Measurements from ENCODE around the gene CTSZ.
"Not testable (repeated sequence)": the region's sequence is repeated elsewhere in the genome, so short reads cannot be mapped to it uniquely, and the experiment has no call there.

Gene CTSZ

DNA sequence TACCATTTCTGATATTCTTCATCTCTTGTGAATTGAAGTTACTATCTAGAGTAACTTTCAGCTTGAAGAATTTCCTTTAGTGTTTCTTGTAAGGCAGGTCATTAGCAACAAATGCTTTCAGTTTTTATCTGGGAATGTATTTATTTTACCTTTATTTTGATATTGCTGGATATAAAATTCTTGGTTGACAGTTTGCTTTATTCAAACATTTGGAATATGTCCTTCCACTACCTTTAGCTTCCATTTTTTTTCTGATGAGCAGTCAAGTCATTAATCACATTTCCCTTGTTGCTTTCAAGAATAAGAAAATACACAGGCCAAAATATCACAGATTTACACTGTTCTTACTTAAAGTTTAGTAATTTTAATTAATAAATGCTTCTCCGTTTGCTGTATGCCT lies 31.7 kb downstream of the CTSZ start:
- no peak for DNase-seq

DNA sequence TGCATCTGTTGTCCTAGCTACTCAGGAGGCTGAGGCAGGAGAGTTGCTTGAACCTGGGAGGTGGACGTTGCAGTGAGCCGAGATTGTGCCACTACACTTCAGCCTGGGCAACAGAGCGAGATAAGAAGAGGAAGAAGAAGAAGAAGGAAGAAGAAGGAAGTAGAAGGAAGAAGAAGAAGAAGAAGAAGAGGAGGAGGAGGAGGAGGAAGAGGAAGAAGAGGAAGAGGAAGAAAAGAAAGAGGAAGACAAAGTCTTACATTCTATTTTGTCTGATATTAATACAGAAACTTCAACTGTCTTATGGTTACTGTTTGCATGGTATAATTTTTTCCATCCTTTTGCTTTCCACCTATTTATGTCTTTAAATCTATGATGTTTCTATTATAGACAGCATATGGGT lies 33.2 kb downstream of the CTSZ start:
- no peak for DNase-seq

DNA sequence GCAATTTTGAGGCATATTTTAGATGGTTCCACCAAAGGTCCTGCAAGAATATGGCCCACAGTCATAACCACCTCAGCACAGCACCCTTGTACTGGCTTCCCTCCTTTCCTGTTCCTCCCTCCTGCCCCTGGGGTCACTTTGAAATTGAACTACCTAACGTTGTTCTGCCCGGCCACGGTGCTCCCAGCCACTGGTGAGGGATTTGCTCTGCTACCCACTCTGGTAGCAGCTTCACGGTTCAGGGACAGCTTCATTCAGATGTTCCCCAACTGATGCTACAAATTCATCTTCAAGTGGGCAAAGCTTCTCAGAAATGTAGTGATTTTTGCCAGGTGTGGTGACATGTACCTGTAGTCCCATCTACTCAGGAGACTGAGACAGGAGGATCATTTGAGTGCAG lies 33.9 kb downstream of the CTSZ start:
- no peak for DNase-seq

DNA sequence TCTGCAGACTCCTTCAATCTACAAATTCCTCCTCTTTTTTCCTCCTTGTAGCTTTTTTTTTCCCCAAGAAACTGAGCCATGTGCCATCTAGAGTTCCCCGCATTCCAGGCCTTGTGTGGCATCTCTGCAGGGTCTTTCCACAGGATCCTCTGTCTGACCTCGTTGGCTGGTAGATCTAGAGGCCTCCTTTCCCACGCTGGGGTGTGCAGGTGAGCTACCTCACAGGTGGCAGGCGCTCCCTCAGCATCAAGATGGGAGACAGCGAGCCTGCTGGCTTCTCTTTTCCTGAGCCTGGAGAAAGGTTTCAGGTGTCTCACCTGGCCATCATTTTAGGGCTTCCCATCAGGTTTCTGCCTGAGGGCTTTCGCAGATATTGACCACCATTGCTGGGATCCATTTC lies 35.6 kb downstream of the CTSZ start:
- no peak for DNase-seq

DNA sequence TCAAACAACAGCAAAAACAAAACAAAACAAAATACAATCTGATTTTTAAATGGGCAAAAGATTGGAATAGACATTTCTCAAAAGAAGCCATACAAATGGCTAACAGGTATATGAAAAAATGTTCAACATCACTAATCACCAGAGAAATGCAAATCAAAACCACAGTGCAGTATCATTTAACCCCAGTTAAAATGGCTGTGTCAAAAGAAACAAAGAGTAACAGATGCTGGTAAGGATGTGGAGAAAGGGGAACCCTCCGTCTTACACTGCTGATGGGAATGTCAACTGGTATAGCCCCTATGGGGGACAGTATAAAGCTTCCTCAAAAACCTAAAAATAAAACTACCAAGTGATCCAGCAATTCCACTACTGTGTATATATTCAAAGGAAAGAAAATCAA lies 36.9 kb downstream of the CTSZ start:
- DNase-seq, result no peak

DNA sequence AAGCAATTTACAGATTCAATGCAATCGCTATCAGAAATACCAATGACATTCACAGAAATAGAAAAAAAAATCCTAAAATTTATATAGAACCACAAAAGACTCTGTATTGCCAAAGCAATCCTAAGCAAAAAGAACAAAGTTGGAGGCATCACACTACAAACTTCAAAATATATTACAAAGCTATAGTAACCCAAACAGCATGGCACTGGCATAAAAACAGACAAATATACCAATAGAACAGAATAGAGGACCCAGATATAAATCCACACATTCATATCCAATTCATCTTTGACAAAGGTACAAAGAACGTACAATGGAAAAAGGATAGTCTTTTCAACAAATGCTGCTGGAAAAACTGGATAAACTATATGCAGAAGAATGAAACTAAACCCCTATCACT lies 37.6 kb downstream of the CTSZ start:
- no peak for DNase-seq

DNA sequence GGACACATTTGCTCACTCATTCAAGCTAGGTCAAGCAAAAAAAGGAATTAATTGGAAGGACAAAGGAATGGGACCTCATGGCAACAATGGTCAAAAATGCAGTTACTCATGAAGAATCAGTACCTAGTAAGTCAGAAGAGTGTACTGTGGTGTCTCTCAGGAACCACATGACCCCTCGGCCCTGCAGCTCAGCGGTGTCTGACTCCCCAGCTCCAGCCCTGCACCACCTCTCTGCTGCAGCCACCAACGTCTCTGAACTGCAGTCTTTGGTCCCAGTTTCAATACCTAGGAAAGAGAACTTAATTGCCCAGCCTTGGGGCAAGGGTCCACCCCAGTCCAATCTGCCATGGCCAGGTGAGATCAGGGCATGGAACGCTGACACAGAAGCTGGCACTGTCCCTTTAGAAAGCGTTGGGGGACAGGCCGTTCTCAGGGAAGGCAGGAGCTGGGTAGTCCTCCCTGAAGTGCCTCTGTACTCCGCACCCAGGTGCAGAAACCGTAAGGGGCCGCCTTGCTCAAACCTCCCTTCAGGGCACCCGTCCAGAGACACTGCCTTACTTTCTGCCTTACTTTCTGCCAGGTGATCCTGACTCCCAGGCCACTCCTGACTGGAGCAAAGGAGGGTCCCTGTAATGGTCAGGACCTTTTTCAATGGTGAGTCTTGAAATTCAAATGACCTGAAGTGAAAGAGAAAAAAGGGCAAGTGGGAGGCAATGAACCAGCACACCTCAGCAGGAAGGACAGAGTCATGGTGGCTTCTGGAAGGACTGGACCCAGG lies 39.2 kb downstream of the CTSZ start:
- no peak for DNase-seq

DNA sequence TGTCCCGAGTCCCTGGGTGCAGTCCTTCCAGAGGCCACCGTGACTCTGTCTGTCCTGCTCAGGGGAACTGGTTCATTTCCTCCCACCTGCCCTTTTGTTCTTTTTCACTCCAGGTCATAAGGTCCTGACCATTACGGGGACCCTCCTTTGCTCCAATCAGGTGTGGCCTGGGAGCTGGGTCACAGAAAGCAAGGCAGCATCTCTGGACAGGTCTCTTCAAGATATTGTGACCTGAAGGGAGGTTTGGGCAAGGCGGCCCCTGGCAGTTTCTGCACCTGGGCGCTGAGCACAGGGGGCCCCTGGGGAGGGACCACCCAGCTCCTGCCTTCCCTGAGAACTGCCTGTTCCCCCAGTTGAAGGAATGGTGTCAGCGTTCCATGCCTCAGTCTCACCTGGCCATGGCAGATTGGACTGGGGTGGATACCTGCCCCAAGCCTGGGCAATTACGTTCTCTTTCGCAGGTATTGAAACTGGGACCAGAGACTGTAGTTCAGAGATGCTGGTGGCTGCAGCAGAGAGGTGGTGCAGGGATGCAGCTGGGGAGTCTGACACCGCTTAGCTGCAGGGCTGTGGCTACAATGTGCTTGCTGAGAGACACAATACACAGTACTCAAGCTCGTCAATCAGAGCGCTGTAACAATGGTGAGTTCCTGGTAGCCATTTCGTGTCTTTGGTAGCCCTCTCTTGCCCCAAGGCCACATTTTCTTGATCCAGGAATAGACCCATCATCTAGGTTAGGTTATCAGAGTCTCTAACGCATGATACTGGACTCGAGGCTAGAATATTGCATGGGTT lies 41.6 kb downstream of the CTSZ start:
- no peak for DNase-seq

DNA sequence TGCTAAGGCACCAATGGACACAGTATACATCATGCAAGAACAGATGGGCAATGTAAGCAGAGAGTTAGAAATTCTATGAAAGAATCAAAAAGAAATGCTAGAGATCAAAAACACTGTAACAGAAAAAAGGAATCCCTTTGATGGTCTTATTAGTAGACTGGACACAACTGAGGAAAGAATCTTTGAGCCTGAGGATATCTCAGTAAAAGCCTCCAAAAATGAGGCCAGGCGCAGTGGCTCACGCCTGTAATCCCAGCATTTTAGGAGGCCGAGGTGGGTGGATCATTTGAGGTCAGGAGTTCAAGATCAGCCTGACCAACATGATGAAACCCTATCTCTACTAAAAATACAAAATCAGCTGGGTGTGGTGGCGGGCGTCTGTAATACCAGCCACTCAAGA lies 43.1 kb downstream of the CTSZ start:
- DNase-seq, result not testable (repeated sequence)

DNA sequence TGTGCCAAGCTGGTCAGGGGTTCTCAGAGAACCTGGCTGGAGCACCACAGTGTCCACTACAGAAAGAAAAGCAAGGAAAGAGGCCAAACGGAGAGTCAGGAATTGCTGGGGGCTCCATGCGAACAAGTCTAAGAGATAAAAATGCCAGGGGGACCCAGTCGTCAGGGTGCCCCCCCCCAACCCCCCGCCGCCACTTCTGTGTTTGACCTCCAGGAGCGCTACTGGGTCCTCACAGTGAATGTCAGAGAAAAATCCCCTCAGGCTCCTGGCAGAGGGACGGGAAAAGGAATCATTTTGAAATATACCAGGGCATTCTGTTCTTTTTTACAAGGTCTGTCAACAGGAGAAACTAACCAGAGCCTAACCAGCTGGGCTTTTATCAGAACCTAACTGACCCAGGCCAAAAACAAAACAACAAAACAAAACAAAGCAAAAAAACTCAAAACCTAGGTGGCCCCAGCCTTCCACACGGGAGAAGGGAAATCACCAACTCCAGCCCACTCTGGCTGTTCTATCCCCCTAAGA lies 43.9 kb downstream of the CTSZ start:
- no peak for DNase-seq

DNA sequence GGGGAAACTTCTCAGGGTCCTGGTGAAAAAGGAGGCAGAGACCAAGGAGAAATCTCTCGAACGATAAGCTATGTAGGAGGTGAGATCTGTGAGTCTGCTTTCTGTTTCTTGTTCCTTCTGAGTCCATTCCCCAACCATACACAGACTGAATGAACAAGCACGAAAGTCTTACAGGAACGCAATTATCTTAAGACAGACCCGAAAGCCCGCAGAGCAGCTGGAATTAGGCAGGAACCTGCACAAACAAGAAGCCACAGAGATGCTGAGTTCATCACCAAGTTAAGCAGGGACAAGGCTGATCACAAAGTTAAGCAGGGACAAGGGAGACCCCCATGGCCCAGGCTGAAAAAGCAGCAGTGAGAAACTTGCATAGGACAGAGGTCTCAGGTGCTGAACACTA lies 47.4 kb downstream of the CTSZ start:
- no peak for DNase-seq

DNA sequence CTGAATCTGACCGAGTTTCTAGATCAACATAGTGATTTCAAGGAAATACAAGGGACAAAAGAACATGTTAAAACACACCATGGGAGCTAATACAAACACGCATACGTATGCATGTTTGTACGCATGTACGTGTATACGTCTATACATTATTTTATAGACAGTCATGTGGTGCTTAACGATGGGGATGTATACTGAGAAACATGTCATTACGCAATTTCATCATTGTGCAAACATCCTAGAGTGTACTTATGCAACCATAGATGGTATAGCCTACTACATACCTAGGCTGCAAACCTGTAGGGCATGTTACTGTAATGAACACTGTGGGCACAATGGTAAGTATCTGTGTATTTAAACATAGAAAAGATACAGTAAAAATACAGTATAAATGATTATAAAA lies 51.0 kb downstream of the CTSZ start:
- DNase-seq, result no peak

DNA sequence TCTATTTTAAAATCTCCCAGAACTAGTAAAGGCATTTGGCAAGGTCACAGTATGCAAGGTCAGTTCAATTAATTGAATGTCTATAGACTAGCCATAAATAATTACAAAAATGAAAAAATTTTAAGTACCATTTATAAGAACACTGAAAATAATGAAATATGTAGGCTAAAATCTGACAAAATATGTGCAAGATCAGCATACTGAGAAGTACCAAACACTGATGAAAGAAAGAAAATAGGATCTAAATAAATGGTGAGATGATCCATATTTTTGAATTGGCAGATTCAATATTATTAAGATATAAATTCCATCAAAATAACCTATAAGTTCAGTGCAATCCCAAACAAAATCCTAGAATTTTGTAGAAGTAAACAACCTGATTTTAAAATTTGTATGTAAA lies 54.0 kb downstream of the CTSZ start:
- no peak for DNase-seq

DNA sequence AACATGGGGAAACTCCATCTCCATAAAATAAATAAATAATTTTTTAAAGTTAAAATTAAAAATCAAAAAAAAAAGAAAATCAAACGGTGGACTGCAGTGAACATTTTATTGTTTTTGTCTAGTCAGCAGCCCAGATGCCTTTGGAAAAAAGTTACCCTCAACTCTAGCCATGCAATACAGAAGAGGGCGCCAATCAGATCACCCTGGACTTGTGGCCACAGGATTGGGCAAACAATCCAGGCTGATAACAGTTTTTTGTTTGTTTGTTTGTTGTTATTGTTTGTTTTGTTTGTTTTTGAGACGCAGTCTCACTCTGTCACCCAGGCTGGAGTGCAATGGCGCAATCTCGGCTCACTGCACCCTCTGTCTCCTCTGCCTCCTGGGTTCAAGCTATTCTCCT lies 56.5 kb downstream of the CTSZ start:
- no peak for DNase-seq

DNA sequence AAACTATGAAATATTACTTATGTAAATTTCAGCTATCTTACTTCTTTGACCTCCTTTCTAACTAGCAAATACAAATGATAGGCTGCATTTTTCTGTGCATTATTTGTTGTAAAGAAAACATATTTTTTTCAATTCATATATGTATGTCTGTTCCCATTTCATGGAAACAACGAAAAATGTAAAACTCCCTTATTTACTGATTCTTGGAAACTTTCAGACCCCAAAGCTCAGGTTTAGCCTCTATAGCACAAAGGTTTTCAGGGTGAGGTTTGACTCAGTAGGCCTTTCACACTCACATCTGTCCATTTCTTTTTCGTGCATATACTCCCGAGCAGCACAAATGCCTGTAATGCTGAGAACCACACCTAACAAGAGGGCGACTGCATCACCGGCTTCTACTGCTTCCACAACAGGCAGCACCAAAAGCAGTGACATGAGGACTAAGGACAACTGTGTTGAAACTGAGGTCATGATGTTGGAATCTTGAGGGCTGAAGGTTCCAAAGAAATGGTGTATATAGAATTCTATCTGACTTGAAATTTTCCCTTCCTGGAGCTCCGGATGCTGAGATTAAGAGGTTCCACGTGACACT lies 59.2 kb downstream of the CTSZ start:
- not testable (repeated sequence) for DNase-seq

DNA sequence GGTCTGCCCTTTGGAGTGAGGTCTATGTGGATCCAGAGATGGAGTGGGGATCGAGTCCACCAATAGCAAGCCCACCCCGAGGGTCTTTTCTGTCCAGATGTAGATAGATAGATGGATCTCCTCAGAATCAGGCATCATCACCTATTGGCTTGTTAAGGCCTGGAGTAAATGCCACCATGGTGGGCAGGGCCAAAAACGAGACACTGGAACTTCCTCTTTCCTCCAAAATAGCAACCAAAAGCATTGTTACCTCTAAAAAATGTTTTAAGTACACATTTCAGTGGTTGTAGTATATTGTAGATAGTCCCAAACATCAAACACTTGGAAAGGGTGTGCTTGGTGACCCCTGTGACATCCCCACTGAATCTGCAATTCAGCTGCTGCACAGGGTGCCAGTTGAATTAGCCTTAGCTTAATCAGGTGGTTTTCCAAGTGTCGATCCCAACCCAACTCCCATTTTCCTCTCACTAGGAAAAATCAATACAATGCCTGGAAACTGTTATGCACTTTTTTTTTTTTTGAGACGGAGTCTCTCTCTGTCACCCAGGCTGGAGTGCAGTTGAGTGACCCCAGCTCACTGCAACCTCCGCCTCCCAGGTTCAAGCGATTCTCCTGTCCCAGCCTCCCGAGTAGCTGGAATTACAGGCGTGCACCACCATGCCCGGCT lies 61.0 kb downstream of the CTSZ start:
- no peak for DNase-seq
